Stomach (tissue), 9 donors: ENCODE results near the gene ROCK1. TPM values are rescaled to one million over a fixed set of nuclear protein-coding genes. Genes with fewer than 3 reads are reported as not detected.
"Not testable (repeated sequence)": the region's sequence is repeated elsewhere in the genome, so short reads cannot be mapped to it uniquely, and the experiment has no call there.

Experiments used
- DNase-seq, 2 donors: peaks; one replicate each; pipeline versions ENCODE4 v3.0.0 to v3.0.0-alpha.2; 2013 to 2019
- H3K27ac ChIP-seq, 5 donors: fragments of 200-600 bp in 4 of 5; sonication (generic) in 4 of 5; one replicate each; pipeline ENCODE4 v1.5.1; 2013 to 2019; ENCODE audit warnings: mild to moderate bottlenecking in 1 of 5, moderate library complexity in 1 of 5
- H3K27me3 ChIP-seq, 3 donors: fragments of 200-600 bp; sonication (generic); one replicate each; pipeline ENCODE4 v1.5.1; 2017 to 2019; ENCODE audit warnings: mixed run types in 1 of 3
- H3K36me3 ChIP-seq, 4 donors: fragments of 200-600 bp; sonication (generic); 1 replicate in 3 of 4; 2 replicates in 1 of 4; pipeline ENCODE4 v1.5.1; 2016 to 2019
- H3K4me1 ChIP-seq, 4 donors: fragments of 200-600 bp; sonication (generic); one replicate each; pipeline ENCODE4 v1.5.1; 2016 to 2019
- H3K4me3 ChIP-seq, 4 donors: fragments of 200-600 bp; sonication (generic) in 3 of 4; one replicate each; pipeline ENCODE4 v1.5.1; 2016 to 2019; ENCODE audit warnings: mild to moderate bottlenecking in 1 of 4
- H3K9me3 ChIP-seq, 4 donors: fragments of 200-600 bp; sonication (generic); one replicate each; pipeline ENCODE4 v1.5.1; 2016 to 2019
- EP300 ChIP-seq: sonication (generic); formaldehyde crosslinking; IDR thresholded peaks from one replicate; pipeline ENCODE4 v1.6.1; 2017; ENCODE audit warnings: antibody characterized with exemption
- POLR2A ChIP-seq, 4 donors: fragments of 450-650 bp; IDR thresholded peaks; one replicate each; pipeline ENCODE4 v1.6.1; 2016; ENCODE audit warnings: antibody characterized with exemption in 4 of 4, control low read depth in 2 of 4, mild to moderate bottlenecking in 1 of 4, moderate library complexity in 1 of 4
- POLR2AphosphoS5 ChIP-seq, 3 donors: sonication (generic); formaldehyde crosslinking; IDR thresholded peaks; one replicate each; pipeline ENCODE4 v1.6.1; 2016; ENCODE audit warnings: antibody characterized with exemption in 3 of 3
- WGBS, 5 donors: extraction: QIAGEN DNeasy Blood & Tissue Kit in 3 of 5; methylation state at CpG; one replicate each; pipeline versions ENCODE4 v1.1.5 to v1.1.7; 2013 to 2018; 5-methylcytosine and 5-hydroxymethylcytosine counted together
- intact Hi-C: fragments of 100-400 bp; cut with DNase I; formaldehyde crosslinking; loops from one replicate; pipeline ENCODE4 v1.15.1; 2023; ENCODE audit warnings: low total_unique reads
- polyA plus RNA-seq, 3 donors: library from polyadenylated mRNA; stranded (reverse); fragments of 200-250 nt; gene quantifications; one replicate each; pipeline ENCODE4 v1.2.3, GENCODE V29; 2013
- total RNA-seq, 5 donors: library from RNA; depleted of rRNA; stranded (reverse); fragments of >200 nt; gene quantifications; one replicate each; pipeline versions ENCODE4 v1.1.0 to v1.2.3, GENCODE V29; 2014 to 2016
- TF ChIP-seq, protein P1 (sequence below), 7 experiments: fragments of 450-650 bp in 4 of 7; fragments of 200-600 bp in 3 of 7; sonication (generic) in 3 of 7; IDR thresholded peaks; one replicate each; pipeline ENCODE4 v1.5.1; 2016 to 2019; ENCODE audit warnings: antibody characterized with exemption in 7 of 7, control low read depth in 2 of 7, mild to moderate bottlenecking in 1 of 7
- donor health status: healthy with polysubstance abuse.
- donor health status: Bipolar disorder and iron deficiency.
- donor health status: healthy.

ROCK1 gene
- total and polyA plus RNA-seq, 8 donors: 6.5 to 215 (median 65.8) TPM

DNA sequence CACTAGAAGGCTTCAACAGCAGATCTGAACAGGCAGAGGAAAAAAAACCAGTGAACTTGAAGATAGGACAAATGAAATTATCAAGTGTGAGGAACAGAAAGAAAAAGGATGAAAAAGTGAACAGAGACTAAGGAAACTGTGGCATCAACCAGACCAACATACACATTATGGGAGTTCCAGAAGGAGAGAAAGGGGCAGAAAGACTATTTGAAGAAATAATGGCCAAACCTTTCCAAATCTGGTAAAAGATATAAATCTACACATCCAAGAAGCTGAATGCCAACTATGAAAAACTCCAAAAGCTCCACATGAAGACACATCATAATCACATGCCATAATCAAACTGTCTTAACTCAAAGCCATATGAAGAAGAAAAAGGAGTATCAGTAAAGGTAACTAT, 79.8 kb downstream of the ROCK1 start:
- Histone ChIP-seq H3K36me3 (peaks cover 7 to 47% (median 45%) of the 10 kb centered on the region in 4 donors), H3K4me1 (no peaks in the 10 kb centered on the region), H3K9me3 (peaks cover 0 to 8% (median 0%) of the 10 kb centered on the region in 4 donors), H3K27ac (no peak overlapping the region), H3K4me3 (no peak overlapping the region), H3K27me3 (no peaks in the 10 kb centered on the region)
- intact Hi-C loops: no loop called here
- no peak for DNase-seq
- no peak for TF ChIP-seq EP300
- no peak for TF ChIP-seq POLR2A (IDR thresholded peaks at IDR 0.05)
- TF ChIP-seq, protein P1, sequence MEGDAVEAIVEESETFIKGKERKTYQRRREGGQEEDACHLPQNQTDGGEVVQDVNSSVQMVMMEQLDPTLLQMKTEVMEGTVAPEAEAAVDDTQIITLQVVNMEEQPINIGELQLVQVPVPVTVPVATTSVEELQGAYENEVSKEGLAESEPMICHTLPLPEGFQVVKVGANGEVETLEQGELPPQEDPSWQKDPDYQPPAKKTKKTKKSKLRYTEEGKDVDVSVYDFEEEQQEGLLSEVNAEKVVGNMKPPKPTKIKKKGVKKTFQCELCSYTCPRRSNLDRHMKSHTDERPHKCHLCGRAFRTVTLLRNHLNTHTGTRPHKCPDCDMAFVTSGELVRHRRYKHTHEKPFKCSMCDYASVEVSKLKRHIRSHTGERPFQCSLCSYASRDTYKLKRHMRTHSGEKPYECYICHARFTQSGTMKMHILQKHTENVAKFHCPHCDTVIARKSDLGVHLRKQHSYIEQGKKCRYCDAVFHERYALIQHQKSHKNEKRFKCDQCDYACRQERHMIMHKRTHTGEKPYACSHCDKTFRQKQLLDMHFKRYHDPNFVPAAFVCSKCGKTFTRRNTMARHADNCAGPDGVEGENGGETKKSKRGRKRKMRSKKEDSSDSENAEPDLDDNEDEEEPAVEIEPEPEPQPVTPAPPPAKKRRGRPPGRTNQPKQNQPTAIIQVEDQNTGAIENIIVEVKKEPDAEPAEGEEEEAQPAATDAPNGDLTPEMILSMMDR (IDR thresholded peaks at IDR 0.05): no peak
- no peak for TF ChIP-seq POLR2AphosphoS5 (IDR thresholded peaks at IDR 0.05)

DNA sequence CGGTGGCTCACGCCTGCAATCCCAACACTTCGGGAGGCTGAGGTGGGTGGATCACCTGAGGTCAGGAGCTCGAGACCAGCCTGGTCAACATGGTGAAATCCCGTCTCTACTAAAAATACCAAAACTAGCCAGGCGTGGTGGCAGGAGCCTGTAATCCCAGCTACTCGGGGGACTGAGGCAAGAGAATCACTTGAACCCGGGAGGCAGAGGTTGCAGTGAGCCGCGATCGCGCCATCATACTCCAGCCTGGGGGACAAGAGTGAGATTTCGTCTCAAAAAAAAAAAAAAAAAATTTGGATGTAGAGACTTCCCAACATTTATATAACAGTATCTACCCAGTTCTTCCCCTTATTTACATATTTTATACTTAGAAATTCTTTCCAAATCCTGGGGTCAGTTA, 93.4 kb downstream of the ROCK1 start:
- DNase-seq, H3K9me3 ChIP-seq, intact Hi-C loops: not testable (repeated sequence)

DNA sequence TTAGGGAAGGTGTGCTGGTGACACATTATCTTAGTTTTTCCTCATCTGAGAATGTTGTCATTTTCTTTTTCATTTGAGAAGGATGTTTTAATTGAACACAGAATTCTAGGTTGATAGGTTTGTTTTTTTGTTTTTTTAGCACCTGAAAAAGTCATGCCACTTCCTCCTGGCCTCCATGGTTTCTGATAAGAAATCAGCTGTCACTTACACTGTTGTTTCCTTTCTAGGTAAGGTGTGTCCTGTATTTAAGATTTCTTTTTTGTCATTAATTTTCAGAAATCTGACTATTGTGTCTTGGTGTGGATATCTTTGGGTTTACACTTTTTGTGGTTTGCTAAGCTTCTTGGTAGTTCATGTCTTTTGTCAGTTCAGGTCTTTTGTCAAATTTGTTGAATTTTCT, 99.3 kb downstream of the ROCK1 start:
- peaks cover 0 to 13% (median 0%) of the 10 kb centered on the region in 4 donors for H3K9me3 ChIP-seq
- no peak for DNase-seq
- H3K27ac ChIP-seq: no peak overlapping the region
- no peak overlapping the region for H3K4me3 ChIP-seq
- no peaks in the 10 kb centered on the region for H3K27me3 ChIP-seq
- no peak for TF ChIP-seq POLR2A (IDR thresholded peaks at IDR 0.05)
- TF ChIP-seq EP300: no peak
- TF ChIP-seq, protein P1 (IDR thresholded peaks at IDR 0.05): no peak
- no peak for TF ChIP-seq POLR2AphosphoS5 (IDR thresholded peaks at IDR 0.05)
- intact Hi-C loops: no loop called here
- peaks cover 25 to 79% (median 73%) of the 10 kb centered on the region in 4 donors for H3K36me3 ChIP-seq
- no peaks in the 10 kb centered on the region for H3K4me1 ChIP-seq

More for the DNA sequence above, 93.4 kb downstream of the ROCK1 start:
- H3K4me3 ChIP-seq, H3K27ac ChIP-seq, H3K27me3 ChIP-seq: not testable (repeated sequence)
- 95 to 99% (median 97%) methylated on average over 13 of the region's 13 CpGs for WGBS, 5 donors
- H3K36me3 ChIP-seq: peaks cover 32 to 77% (median 68%) of the 10 kb centered on the region in 4 donors
- H3K4me1 ChIP-seq: peaks cover 0 to 17% (median 5%) of the 10 kb centered on the region in 4 donors

DNA sequence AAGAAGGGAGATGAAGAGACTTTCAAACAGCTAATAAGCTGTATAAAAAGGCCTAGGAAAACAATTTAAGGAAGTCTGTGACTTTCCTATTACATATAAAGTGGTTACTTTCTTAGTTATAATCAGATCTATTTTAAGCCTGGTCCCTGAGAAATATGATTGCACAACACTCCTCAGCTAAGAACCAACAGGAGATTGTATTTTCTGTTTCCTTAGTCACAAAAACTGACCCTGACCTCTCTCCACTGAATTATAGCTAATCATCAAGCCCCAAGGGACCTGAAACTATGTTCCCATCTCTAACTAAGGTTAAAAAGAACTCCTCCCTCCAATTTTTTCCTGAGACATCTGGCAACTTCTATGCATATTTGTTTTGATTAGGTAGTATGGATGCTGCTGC, 106.9 kb downstream of the ROCK1 start:
- intact Hi-C loops: no loop called here
- Histone ChIP-seq H3K27ac (peak overlapping the region in 4 of 5 donors; percentile 8 to 71 (median 37)), H3K4me1 (peaks cover 8 to 23% (median 14%) of the 10 kb centered on the region in 4 donors), H3K9me3 (no peaks in the 10 kb centered on the region), H3K4me3 (no peak overlapping the region), H3K36me3 (peaks cover 6 to 74% (median 57%) of the 10 kb centered on the region in 4 donors), H3K27me3 (no peaks in the 10 kb centered on the region)
- peak in 1 of 2 donors; percentile 68 for DNase-seq
- TF ChIP-seq POLR2A (IDR thresholded peaks at IDR 0.05) (no peak), EP300 (no peak), POLR2AphosphoS5 (IDR thresholded peaks at IDR 0.05) (peak in 2 of 3 donors; percentile 5 to 9)
- TF ChIP-seq, protein P1 (IDR thresholded peaks at IDR 0.05): no peak

DNA sequence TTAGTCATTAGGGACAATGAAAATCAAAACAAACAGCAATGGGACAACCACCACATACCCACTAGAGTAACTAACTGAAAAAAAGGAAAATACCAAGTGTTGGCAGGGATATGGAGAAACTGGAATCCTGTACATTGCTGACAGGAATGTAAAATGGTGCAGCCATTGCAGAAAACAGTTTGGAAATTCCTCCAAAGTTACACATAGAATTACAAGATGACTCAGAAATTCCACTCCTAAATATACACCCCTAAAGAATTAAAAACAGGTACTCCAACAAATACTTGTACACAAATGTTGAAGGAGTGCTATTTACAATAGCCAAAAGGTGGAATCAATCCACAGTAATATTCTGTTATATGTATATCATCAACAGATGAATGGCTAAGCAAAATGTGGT, 110.9 kb downstream of the ROCK1 start:
- H3K4me3 ChIP-seq: no peak overlapping the region
- TF ChIP-seq POLR2AphosphoS5 (IDR thresholded peaks at IDR 0.05) (no peak), EP300 (no peak), POLR2A (IDR thresholded peaks at IDR 0.05) (no peak)
- TF ChIP-seq, protein P1 (IDR thresholded peaks at IDR 0.05): no peak
- H3K27ac ChIP-seq: no peak overlapping the region
- DNase-seq: no peak
- H3K9me3 ChIP-seq: no peaks in the 10 kb centered on the region
- intact Hi-C loops: no loop called here
- peaks cover 8 to 40% (median 14%) of the 10 kb centered on the region in 4 donors for H3K4me1 ChIP-seq
- H3K36me3 ChIP-seq: peaks cover 0 to 45% (median 30%) of the 10 kb centered on the region in 4 donors
- H3K27me3 ChIP-seq: no peaks in the 10 kb centered on the region
